ENCODE results near the gene NFKBIE. TPM values are rescaled to one million over a fixed set of nuclear protein-coding genes. Genes with fewer than 3 reads are reported as not detected.

Gene NFKBIE
- total RNA-seq, 1 experiment from 2014 or later, result 7.6 TPM

DNA sequence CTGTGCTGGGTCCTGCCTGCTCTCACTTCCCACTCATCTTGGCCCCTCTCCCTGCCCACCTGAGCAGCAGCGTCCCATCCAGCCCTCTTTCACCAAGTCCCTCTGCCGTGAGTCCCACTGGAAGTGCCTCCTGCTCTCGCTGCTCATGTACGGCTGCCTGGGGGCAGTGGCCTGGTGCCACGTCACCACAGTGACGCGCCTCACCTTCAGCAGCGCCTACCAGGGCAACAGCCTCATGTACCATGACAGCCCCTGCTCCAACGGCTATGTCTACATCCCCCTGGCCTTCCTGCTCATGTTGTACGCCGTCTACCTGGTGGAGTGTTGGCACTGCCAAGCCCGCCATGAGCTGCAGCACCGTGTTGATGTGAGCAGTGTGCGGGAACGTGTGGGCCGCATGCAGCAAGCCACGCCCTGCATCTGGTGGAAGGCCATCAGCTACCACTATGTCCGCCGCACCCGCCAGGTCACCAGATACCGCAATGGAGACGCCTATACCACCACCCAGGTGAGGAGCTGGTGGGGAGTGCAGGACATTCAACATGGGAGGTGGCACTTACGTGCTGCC is 7.7 kb upstream of the NFKBIE start:
- no peak overlapping the region for H3K9ac ChIP-seq (ENCODE audit: low read length)
- no peaks in the 10 kb centered on the region for H3K79me2 ChIP-seq (ENCODE audit: insufficient read depth, low read length)
- H3K4me1 ChIP-seq (ENCODE audit: control insufficient read depth in 1 of 2, insufficient read depth in 2 of 2, low read length in 2 of 2), result no peaks in the 10 kb centered on the region
- BruUV-seq (replicated peaks), result no TSS peak
- RAD21 ChIA-PET (ENCODE audit: low non-redundant PET in 1 of 2, low total read pairs in 2 of 2, uncharacterized antibody in 2 of 2, unreplicated experiment in 2 of 2), result no interaction called here
- no peaks in the 10 kb centered on the region for H3K36me3 ChIP-seq (ENCODE audit: control insufficient read depth in 1 of 2, insufficient read depth in 2 of 2, low read length in 2 of 2)
- no peak overlapping the region for H2AFZ ChIP-seq (ENCODE audit: low read depth, low read length, poor library complexity, severe bottlenecking)
- H3K27me3 ChIP-seq (ENCODE audit: insufficient read depth, low read length), result no peaks in the 10 kb centered on the region
- H3K9me2 ChIP-seq (ENCODE audit: insufficient read depth), result no peaks in the 10 kb centered on the region
- H4K20me1 ChIP-seq (ENCODE audit: insufficient read depth), result no peaks in the 10 kb centered on the region
- no peak overlapping the region for H3K27ac ChIP-seq (ENCODE audit: low read depth, low read length)
- H3K9me3 ChIP-seq (ENCODE audit: control insufficient read depth in 1 of 2, insufficient read depth in 1 of 2, low read depth in 1 of 2, low read length in 2 of 2), result no peaks in the 10 kb centered on the region
- no peak for TF ChIP-seq EZH2phosphoT487 (IDR thresholded peaks at IDR 0.05; ENCODE audit: borderline replicate concordance)
- no peak for TF ChIP-seq ZFX (IDR thresholded peaks at IDR 0.05)
- TF ChIP-seq JUND (IDR thresholded peaks at IDR 0.05), result no peak
- no peak for TF ChIP-seq EGR1 (IDR thresholded peaks at IDR 0.05; ENCODE audit: low read depth)
- TF ChIP-seq YY1 (IDR thresholded peaks at IDR 0.05; ENCODE audit: extremely low read depth, insufficient replicate concordance, low read depth, low read length), result no peak
- TF ChIP-seq TCF7L2 (IDR thresholded peaks at IDR 0.05; ENCODE audit: borderline replicate concordance, extremely low read depth, insufficient read depth, insufficient read length), result no peak
- TF ChIP-seq POLR2A (IDR thresholded peaks at IDR 0.05; ENCODE audit: borderline replicate concordance, extremely low read depth, insufficient read depth, insufficient read length), result no peak
- TF ChIP-seq, protein P1, sequence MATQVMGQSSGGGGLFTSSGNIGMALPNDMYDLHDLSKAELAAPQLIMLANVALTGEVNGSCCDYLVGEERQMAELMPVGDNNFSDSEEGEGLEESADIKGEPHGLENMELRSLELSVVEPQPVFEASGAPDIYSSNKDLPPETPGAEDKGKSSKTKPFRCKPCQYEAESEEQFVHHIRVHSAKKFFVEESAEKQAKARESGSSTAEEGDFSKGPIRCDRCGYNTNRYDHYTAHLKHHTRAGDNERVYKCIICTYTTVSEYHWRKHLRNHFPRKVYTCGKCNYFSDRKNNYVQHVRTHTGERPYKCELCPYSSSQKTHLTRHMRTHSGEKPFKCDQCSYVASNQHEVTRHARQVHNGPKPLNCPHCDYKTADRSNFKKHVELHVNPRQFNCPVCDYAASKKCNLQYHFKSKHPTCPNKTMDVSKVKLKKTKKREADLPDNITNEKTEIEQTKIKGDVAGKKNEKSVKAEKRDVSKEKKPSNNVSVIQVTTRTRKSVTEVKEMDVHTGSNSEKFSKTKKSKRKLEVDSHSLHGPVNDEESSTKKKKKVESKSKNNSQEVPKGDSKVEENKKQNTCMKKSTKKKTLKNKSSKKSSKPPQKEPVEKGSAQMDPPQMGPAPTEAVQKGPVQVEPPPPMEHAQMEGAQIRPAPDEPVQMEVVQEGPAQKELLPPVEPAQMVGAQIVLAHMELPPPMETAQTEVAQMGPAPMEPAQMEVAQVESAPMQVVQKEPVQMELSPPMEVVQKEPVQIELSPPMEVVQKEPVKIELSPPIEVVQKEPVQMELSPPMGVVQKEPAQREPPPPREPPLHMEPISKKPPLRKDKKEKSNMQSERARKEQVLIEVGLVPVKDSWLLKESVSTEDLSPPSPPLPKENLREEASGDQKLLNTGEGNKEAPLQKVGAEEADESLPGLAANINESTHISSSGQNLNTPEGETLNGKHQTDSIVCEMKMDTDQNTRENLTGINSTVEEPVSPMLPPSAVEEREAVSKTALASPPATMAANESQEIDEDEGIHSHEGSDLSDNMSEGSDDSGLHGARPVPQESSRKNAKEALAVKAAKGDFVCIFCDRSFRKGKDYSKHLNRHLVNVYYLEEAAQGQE (IDR thresholded peaks at IDR 0.05; ENCODE audit: low read depth), result no peak
- no peak for TF ChIP-seq ZNF274 (IDR thresholded peaks at IDR 0.05; ENCODE audit: low read depth, low read length)
- no peak for TF ChIP-seq CBX3 (IDR thresholded peaks at IDR 0.05; ENCODE audit: low read depth)
- no peak for DNase-seq (ENCODE audit: low read depth, low spot score)
- H3K4me3 ChIP-seq (replicated peaks in 1 of 2; ENCODE audit: low read depth in 1 of 2, low read length in 2 of 2), result no peak overlapping the region
- intact Hi-C loops (cut with micrococcal nuclease), result no loop called here
- CTCF ChIA-PET, result no interaction called here
- no peak; the same call in 1 of the 2 replicates for ATAC-seq
- H3K4me2 ChIP-seq (ENCODE audit: low read length), result no peak overlapping the region
- POLR2A ChIA-PET, result no interaction called here

Data from HCT116 (cell line).